HCT116 (cell line): Measurements from ENCODE around the gene CNTNAP2. TPM values are rescaled to one million over a fixed set of nuclear protein-coding genes. Genes with fewer than 3 reads are reported as not detected.

Experiments
- ATAC-seq: fragments of 200-7000 bp; cut with Tn5 transposase; 2 replicates; pipeline ENCODE4 v1.9.1; 2020; ENCODE audit warnings: mild to moderate bottlenecking, moderate library complexity
- BruUV-seq: library from RNA; stranded (reverse); fragments of 400-500 nt; replicated peaks from 2 replicates; lab custom pipeline; 2021; lab: Mats Ljungman, UMichigan
- CTCF ChIA-PET: fragments of 300-600 bp; sonication (Branson Sonifier 250); formaldehyde crosslinking; loops from one replicate; lab custom pipeline; 2021; ENCODE audit warnings: antibody characterized with exemption; lab: Charles Lee
- POLR2A ChIA-PET: fragments of 300-600, 350-600 bp; sonication (Branson Sonifier 250); formaldehyde crosslinking; loops from one replicate; lab custom pipeline; 2021; ENCODE audit warnings: antibody characterized with exemption; lab: Charles Lee
- RAD21 ChIA-PET, 2 experiments: fragments of 300-600 bp; sonication (Branson Sonifier 250); formaldehyde crosslinking; loops; one replicate each; lab custom pipeline; 2023; ENCODE audit warnings: low total read pairs in 2 of 2; ENCODE audit not compliant: uncharacterized antibody in 2 of 2, unreplicated experiment in 2 of 2, low non-redundant PET in 1 of 2; lab: Charles Lee
- DNase-seq: peaks from one replicate; pipeline ENCODE4 v3.0.0-alpha.2; 2010; ENCODE audit warnings: low read depth, low spot score
- H2AFZ ChIP-seq: fragments of 200-600 bp; shearing (Covaris generic), sonication (generic); 2 replicates; pipeline ENCODE4 v1.6.1; 2017; ENCODE audit warnings: low read depth, mixed run types, mixed read lengths, antibody characterized with exemption, low read length; ENCODE audit not compliant: poor library complexity, severe bottlenecking
- H3K27ac ChIP-seq: 2 replicates; pipeline ENCODE4 v1.5.1; 2012; ENCODE audit warnings: low read depth, low read length
- H3K27me3 ChIP-seq: fragments of 200-600 bp; sonication (generic); 2 replicates; pipeline ENCODE4 v1.6.1; 2016; ENCODE audit warnings: mixed run types, low read length, mixed read lengths; ENCODE audit not compliant: insufficient read depth
- H3K36me3 ChIP-seq, 2 experiments: fragments of 200-500 bp in 1 of 2; fragments of 200-600 bp in 1 of 2; sonication (Bioruptor generic) in 1 of 2; sonication (generic) in 1 of 2; 2 replicates each; pipeline versions ENCODE4 v1.5.1 to v1.6.1; 2014 to 2016; ENCODE audit warnings: low read length in 2 of 2, inconsistent platforms in 1 of 2, mixed read lengths in 1 of 2, mixed run types in 1 of 2; ENCODE audit not compliant: insufficient read depth in 2 of 2, control insufficient read depth in 1 of 2
- H3K4me1 ChIP-seq, 2 experiments: fragments of 200-600 bp in 1 of 2; sonication (generic) in 1 of 2; 2 replicates each; pipeline versions ENCODE4 v1.5.1 to v1.6.1; 2012 to 2017; ENCODE audit warnings: low read length in 2 of 2, inconsistent platforms in 1 of 2, mild to moderate bottlenecking in 1 of 2, mixed read lengths in 1 of 2, mixed run types in 1 of 2, moderate library complexity in 1 of 2; ENCODE audit not compliant: insufficient read depth in 2 of 2, control insufficient read depth in 1 of 2
- H3K4me2 ChIP-seq: fragments of 200-600 bp; sonication (generic); 2 replicates; pipeline ENCODE4 v1.6.1; 2017; ENCODE audit warnings: mixed run types, low read length, mixed read lengths
- H3K4me3 ChIP-seq, 2 experiments: fragments of 200-600 bp in 1 of 2; sonication (generic) in 1 of 2; replicated peaks in 1 of 2; 2 replicates each; pipeline ENCODE4 v1.5.1; 2011 to 2016; ENCODE audit warnings: low read length in 2 of 2, control low read depth in 1 of 2, low read depth in 1 of 2, mild to moderate bottlenecking in 1 of 2, mixed read lengths in 1 of 2, mixed run types in 1 of 2
- H3K79me2 ChIP-seq: fragments of 200-600 bp; sonication (generic); 2 replicates; pipeline ENCODE4 v1.6.1; 2017; ENCODE audit warnings: mild to moderate bottlenecking, mixed run types, low read length, moderate library complexity, mixed read lengths; ENCODE audit not compliant: insufficient read depth
- H3K9ac ChIP-seq: fragments of 200-600 bp; sonication (generic); 2 replicates; pipeline ENCODE4 v1.6.1; 2016; ENCODE audit warnings: low read length, mixed read lengths
- H3K9me2 ChIP-seq: fragments of 200-600 bp; sonication (generic), shearing (Covaris generic); 2 replicates; pipeline ENCODE4 v1.6.1; 2017; ENCODE audit warnings: mixed run types, mild to moderate bottlenecking, moderate library complexity; ENCODE audit not compliant: insufficient read depth
- H3K9me3 ChIP-seq, 2 experiments: fragments of 200-500 bp in 1 of 2; fragments of 200-600 bp in 1 of 2; sonication (Bioruptor generic) in 1 of 2; sonication (generic) in 1 of 2; 2 replicates each; pipeline ENCODE4 v1.6.1; 2014 to 2017; ENCODE audit warnings: low read length in 2 of 2, mixed read lengths in 2 of 2, inconsistent platforms in 1 of 2, low read depth in 1 of 2, mild to moderate bottlenecking in 1 of 2, mixed run types in 1 of 2, moderate library complexity in 1 of 2; ENCODE audit not compliant: control insufficient read depth in 1 of 2, insufficient read depth in 1 of 2
- H4K20me1 ChIP-seq: fragments of 200-600 bp; sonication (generic), shearing (Covaris generic); 2 replicates; pipeline ENCODE4 v1.6.1; 2017; ENCODE audit warnings: mixed run types, mild to moderate bottlenecking, moderate library complexity; ENCODE audit not compliant: insufficient read depth
- CEBPB ChIP-seq: IDR thresholded peaks from 2 replicates; pipeline ENCODE4 v1.6.1; 2012; ENCODE audit warnings: low read depth
- EGR1 ChIP-seq: IDR thresholded peaks from 2 replicates; pipeline ENCODE4 v1.6.1; 2012; ENCODE audit warnings: low read depth
- ELF1 ChIP-seq: IDR thresholded peaks from 2 replicates; pipeline ENCODE4 v1.6.1; 2012; ENCODE audit warnings: low read depth, borderline replicate concordance
- EZH2 ChIP-seq: fragments of 200-600 bp; sonication (generic); IDR thresholded peaks from 2 replicates; pipeline ENCODE4 v1.6.1; 2017; ENCODE audit warnings: antibody characterized with exemption, mixed run types
- POLR2A ChIP-seq: IDR thresholded peaks from 2 replicates; pipeline ENCODE4 v1.7.0; 2011; ENCODE audit warnings: borderline replicate concordance; ENCODE audit not compliant: insufficient read depth, insufficient read length; ENCODE audit errors: extremely low read depth
- POLR2AphosphoS5 ChIP-seq: IDR thresholded peaks from 2 replicates; pipeline ENCODE4 v1.6.1; 2011; ENCODE audit warnings: mild to moderate bottlenecking, low read depth, low read length, moderate library complexity
- RAD21 ChIP-seq: IDR thresholded peaks from 2 replicates; pipeline ENCODE4 v1.6.1; 2012; ENCODE audit warnings: low read depth, mild to moderate bottlenecking
- SP1 ChIP-seq: IDR thresholded peaks from 2 replicates; pipeline ENCODE4 v1.6.1; 2012; ENCODE audit warnings: low read depth
- SRF ChIP-seq: IDR thresholded peaks from 2 replicates; pipeline ENCODE4 v1.6.1; 2012; ENCODE audit warnings: low read depth
- ZNF274 ChIP-seq: fragments of 200-500 bp; sonication (Bioruptor generic); IDR thresholded peaks from 2 replicates; pipeline ENCODE4 v1.6.1; 2014; ENCODE audit warnings: mild to moderate bottlenecking, low read depth, low read length, inconsistent platforms
- intact Hi-C: fragments of 100-400 bp; cut with micrococcal nuclease; formaldehyde crosslinking; loops from 2 replicates; pipeline ENCODE4 v1.10.0; 2022
- total RNA-seq: library from RNA; stranded (reverse); gene quantifications from one replicate; pipeline ENCODE4 v1.2.1, GENCODE V29; 2021; ENCODE audit not compliant: unreplicated experiment
- TF ChIP-seq, protein P1 (sequence below): IDR thresholded peaks from 2 replicates; pipeline ENCODE4 v1.6.1; 2011; ENCODE audit warnings: mild to moderate bottlenecking, low read length, moderate library complexity; ENCODE audit not compliant: insufficient replicate concordance; ENCODE audit errors: extremely low read depth
- TF ChIP-seq, protein P2 (sequence below), 3 experiments: fragments of 200-600 bp in 1 of 3; sonication (generic) in 1 of 3; IDR thresholded peaks in 2 of 3; conservative IDR thresholded peaks in 1 of 3; 2 replicates each; pipeline ENCODE4 v1.5.1; 2012 to 2017; ENCODE audit warnings: low read depth in 2 of 3, low read length in 2 of 3, antibody characterized with exemption in 1 of 3, borderline replicate concordance in 1 of 3, control low read depth in 1 of 3, mild to moderate bottlenecking in 1 of 3, mixed read lengths in 1 of 3, mixed run types in 1 of 3, moderate library complexity in 1 of 3; ENCODE audit not compliant: insufficient read depth in 1 of 3
- TF ChIP-seq, protein P3 (sequence below): IDR thresholded peaks from 2 replicates; pipeline ENCODE4 v1.6.1; 2012
- TF ChIP-seq, protein P4 (sequence below): IDR thresholded peaks from 2 replicates; pipeline ENCODE4 v1.6.1; 2012; ENCODE audit warnings: low read depth

Gene CNTNAP2
- total RNA-seq, 1 experiment from 2014 or later = 0.37 TPM

DNA sequence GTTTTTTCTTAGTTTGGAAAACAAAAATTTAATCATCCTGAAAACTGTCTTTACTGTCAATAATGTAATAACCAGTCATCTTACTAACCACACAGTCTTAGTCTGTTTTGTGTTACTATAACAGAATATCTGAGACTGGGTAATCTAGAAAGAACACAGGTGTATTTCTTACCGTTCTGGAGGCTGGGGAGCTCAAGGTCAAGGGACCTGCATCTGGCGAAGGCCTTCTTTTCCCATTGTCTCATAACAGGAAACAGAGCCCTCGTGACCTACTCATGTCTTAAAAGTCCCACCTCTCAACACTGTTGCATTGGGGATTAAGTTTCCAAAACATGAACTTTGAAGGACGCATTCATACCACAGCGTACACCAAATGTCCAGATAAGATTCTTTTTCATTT is 932.3 kb downstream of the CNTNAP2 start (continued):
- TF ChIP-seq, protein P1, sequence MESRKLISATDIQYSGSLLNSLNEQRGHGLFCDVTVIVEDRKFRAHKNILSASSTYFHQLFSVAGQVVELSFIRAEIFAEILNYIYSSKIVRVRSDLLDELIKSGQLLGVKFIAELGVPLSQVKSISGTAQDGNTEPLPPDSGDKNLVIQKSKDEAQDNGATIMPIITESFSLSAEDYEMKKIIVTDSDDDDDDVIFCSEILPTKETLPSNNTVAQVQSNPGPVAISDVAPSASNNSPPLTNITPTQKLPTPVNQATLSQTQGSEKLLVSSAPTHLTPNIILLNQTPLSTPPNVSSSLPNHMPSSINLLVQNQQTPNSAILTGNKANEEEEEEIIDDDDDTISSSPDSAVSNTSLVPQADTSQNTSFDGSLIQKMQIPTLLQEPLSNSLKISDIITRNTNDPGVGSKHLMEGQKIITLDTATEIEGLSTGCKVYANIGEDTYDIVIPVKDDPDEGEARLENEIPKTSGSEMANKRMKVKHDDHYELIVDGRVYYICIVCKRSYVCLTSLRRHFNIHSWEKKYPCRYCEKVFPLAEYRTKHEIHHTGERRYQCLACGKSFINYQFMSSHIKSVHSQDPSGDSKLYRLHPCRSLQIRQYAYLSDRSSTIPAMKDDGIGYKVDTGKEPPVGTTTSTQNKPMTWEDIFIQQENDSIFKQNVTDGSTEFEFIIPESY = no peak
- TF ChIP-seq EZH2 = no peak
- no peak for TF ChIP-seq EGR1
- no peak for TF ChIP-seq RAD21
- TF ChIP-seq, protein P2, sequence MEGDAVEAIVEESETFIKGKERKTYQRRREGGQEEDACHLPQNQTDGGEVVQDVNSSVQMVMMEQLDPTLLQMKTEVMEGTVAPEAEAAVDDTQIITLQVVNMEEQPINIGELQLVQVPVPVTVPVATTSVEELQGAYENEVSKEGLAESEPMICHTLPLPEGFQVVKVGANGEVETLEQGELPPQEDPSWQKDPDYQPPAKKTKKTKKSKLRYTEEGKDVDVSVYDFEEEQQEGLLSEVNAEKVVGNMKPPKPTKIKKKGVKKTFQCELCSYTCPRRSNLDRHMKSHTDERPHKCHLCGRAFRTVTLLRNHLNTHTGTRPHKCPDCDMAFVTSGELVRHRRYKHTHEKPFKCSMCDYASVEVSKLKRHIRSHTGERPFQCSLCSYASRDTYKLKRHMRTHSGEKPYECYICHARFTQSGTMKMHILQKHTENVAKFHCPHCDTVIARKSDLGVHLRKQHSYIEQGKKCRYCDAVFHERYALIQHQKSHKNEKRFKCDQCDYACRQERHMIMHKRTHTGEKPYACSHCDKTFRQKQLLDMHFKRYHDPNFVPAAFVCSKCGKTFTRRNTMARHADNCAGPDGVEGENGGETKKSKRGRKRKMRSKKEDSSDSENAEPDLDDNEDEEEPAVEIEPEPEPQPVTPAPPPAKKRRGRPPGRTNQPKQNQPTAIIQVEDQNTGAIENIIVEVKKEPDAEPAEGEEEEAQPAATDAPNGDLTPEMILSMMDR (IDR thresholded peaks at IDR 0.05 in 2 of 3, conservative IDR thresholded peaks at IDR 0.05 in 1 of 3; ENCODE audit: borderline replicate concordance in 1 of 3, insufficient read depth in 1 of 3, low read depth in 2 of 3, low read length in 2 of 3) = no peak
- no peak for TF ChIP-seq ZNF274
- TF ChIP-seq POLR2A = no peak
- TF ChIP-seq, protein P3, sequence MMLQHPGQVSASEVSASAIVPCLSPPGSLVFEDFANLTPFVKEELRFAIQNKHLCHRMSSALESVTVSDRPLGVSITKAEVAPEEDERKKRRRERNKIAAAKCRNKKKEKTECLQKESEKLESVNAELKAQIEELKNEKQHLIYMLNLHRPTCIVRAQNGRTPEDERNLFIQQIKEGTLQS = no peak
- no peak for TF ChIP-seq SP1
- TF ChIP-seq, all 23 proteins: peak for 0

DNA sequence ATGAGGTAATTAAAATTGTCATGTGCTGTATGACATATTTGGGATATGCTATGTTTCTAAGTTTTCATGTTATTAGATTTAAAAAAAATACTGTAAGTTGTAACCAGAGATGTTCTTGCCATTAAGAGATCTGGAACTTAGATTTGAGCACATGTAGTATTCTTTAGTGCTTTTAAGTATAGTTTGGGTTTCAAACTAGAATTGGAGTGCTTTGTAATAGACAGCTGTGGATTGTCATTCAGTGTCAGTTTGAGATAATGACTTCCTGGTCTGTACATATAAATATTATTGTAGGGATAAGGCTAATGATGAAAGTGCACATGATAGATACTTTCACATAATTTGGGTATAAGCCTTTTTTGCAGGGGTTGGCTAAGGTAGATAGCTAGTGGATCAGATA is 936.2 kb downstream of the CNTNAP2 start:
- no peaks in the 10 kb centered on the region for H3K4me1 ChIP-seq
- no peaks in the 10 kb centered on the region for H3K79me2 ChIP-seq
- H3K9me2 ChIP-seq = no peaks in the 10 kb centered on the region
- no peak overlapping the region for H3K4me2 ChIP-seq
- DNase-seq (no peak), ATAC-seq (no peak)
- H3K9ac ChIP-seq = no peak overlapping the region
- no peaks in the 10 kb centered on the region for H4K20me1 ChIP-seq
- H3K36me3 ChIP-seq = no peaks in the 10 kb centered on the region
- H3K4me3 ChIP-seq = no peak overlapping the region
- RAD21 ChIA-PET = no interaction called here
- H2AFZ ChIP-seq = no peak overlapping the region
- H3K27ac ChIP-seq = no peak overlapping the region
- BruUV-seq = no TSS peak
- H3K27me3 ChIP-seq = no peaks in the 10 kb centered on the region
- intact Hi-C loops = no loop called here
- H3K9me3 ChIP-seq = peaks cover 10 to 27% of the 10 kb centered on the region in 2 experiments; a peak in 2 of 4 replicates
- CTCF ChIA-PET = no interaction called here
- POLR2A ChIA-PET = no interaction called here
- TF ChIP-seq, protein P1 = no peak
- TF ChIP-seq EGR1 = no peak
- no peak for TF ChIP-seq ELF1
- no peak for TF ChIP-seq CEBPB
- TF ChIP-seq, protein P3 = no peak
- TF ChIP-seq, protein P4, sequence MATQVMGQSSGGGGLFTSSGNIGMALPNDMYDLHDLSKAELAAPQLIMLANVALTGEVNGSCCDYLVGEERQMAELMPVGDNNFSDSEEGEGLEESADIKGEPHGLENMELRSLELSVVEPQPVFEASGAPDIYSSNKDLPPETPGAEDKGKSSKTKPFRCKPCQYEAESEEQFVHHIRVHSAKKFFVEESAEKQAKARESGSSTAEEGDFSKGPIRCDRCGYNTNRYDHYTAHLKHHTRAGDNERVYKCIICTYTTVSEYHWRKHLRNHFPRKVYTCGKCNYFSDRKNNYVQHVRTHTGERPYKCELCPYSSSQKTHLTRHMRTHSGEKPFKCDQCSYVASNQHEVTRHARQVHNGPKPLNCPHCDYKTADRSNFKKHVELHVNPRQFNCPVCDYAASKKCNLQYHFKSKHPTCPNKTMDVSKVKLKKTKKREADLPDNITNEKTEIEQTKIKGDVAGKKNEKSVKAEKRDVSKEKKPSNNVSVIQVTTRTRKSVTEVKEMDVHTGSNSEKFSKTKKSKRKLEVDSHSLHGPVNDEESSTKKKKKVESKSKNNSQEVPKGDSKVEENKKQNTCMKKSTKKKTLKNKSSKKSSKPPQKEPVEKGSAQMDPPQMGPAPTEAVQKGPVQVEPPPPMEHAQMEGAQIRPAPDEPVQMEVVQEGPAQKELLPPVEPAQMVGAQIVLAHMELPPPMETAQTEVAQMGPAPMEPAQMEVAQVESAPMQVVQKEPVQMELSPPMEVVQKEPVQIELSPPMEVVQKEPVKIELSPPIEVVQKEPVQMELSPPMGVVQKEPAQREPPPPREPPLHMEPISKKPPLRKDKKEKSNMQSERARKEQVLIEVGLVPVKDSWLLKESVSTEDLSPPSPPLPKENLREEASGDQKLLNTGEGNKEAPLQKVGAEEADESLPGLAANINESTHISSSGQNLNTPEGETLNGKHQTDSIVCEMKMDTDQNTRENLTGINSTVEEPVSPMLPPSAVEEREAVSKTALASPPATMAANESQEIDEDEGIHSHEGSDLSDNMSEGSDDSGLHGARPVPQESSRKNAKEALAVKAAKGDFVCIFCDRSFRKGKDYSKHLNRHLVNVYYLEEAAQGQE = no peak
- no peak for TF ChIP-seq POLR2AphosphoS5
- no peak for TF ChIP-seq SRF
